Measurements from ENCODE around the gene TULP3. TPM values are rescaled to one million over a fixed set of nuclear protein-coding genes. Genes with fewer than 3 reads are reported as not detected.
"Not testable (repeated sequence)": the region's sequence is repeated elsewhere in the genome, so short reads cannot be mapped to it uniquely, and the experiment has no call there.

TULP3 gene
- total and polyA plus RNA-seq, 7 experiments from 2014 or later = 4.5 to 9.6 (median 6.7) TPM

DNA sequence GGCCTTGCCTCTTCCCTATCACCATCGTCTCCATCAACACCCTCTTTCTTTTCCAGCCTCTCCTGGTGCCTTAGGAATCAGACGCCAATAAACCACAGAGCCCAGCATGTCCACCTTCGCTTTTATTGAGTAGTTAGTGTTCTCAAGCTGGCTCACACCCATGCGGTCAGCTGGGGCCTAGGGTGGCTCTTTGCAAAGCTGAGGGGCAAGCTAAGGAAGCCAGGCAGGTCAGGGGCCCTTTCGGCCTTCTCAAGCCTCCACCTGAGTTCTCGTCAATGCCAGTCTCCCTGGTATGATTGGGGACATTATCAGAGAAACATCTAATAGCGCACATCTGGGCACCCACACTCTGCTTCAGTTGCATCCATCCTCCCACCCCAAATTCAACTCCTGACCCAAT lies 33.1 kb upstream of the TULP3 start:
- ATAC-seq = no peak
- Histone ChIP-seq H3K27ac (ENCODE audit: low read depth, low read length) (no peak overlapping the region), H3K4me1 (ENCODE audit: control insufficient read depth in 2 of 2, insufficient read depth in 2 of 2, low read length in 2 of 2) (no peaks in the 10 kb centered on the region), H3K9me3 (ENCODE audit: control insufficient read depth in 2 of 3, low read length in 3 of 3) (no peaks in the 10 kb centered on the region), H3K27me3 (ENCODE audit: control insufficient read depth in 2 of 2, insufficient read depth in 2 of 2, low read length in 2 of 2) (no peaks in the 10 kb centered on the region), H3K4me3 (ENCODE audit: low read length) (no peak overlapping the region), H3K36me3 (ENCODE audit: control insufficient read depth in 2 of 3, insufficient read depth in 3 of 3, low read length in 3 of 3) (peaks cover 0 to 31% (median 0%) of the 10 kb centered on the region in 3 experiments)
- Mint-ChIP-seq H3K27me3 (no peaks in the 10 kb centered on the region), H3K4me3 (no peak overlapping the region), H3K36me3 (peaks cover 0 to 21% (median 10%) of the 10 kb centered on the region in 5 donors), H3K4me1 (peaks cover 0 to 5% (median 2%) of the 10 kb centered on the region in 7 donors), H3K27ac (no peak overlapping the region), H3K9me3 (no peaks in the 10 kb centered on the region)
- ChIA-PET POLR2A (no interaction called here), CTCF (no interaction called here)
- intact Hi-C loops (cut with micrococcal nuclease) = no loop called here
- no peak for DNase-seq

DNA sequence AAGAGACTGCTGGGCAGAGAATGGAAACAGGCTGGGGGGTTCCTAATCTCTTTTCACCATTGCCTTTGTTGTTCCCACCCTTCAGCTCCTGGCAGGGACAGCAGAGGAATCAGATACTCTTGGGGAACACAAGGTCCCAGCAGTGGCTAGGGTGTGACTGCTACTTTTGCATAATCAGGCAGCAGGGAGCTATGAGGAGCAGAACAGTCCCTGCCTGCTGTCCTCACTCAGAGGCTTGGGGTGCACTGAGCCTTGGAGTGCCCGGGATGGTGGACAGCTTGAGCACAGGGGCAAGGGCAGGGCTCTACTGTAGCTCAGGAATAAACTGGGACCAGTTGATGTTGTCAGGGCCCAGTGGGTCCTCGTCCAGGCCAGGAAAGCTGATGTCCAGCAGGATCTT lies 32.4 kb upstream of the TULP3 start:
- Mint-ChIP-seq H3K27ac (peak overlapping the region in 1 of 9 donors; percentile 45), H3K4me1 (peaks cover 0 to 5% (median 2%) of the 10 kb centered on the region in 7 donors), H3K36me3 (peaks cover 0 to 21% (median 10%) of the 10 kb centered on the region in 5 donors), H3K27me3 (no peaks in the 10 kb centered on the region), H3K4me3 (no peak overlapping the region), H3K9me3 (no peaks in the 10 kb centered on the region)
- no peaks in the 10 kb centered on the region for H3K4me1 ChIP-seq (ENCODE audit: control insufficient read depth in 2 of 2, insufficient read depth in 2 of 2, low read length in 2 of 2)
- H3K4me3 ChIP-seq (ENCODE audit: low read length) = no peak overlapping the region
- ChIA-PET POLR2A (no interaction called here), CTCF (no interaction called here)
- intact Hi-C loops (cut with micrococcal nuclease) = no loop called here
- peaks cover 0 to 31% (median 0%) of the 10 kb centered on the region in 3 experiments for H3K36me3 ChIP-seq (ENCODE audit: control insufficient read depth in 2 of 3, insufficient read depth in 3 of 3, low read length in 3 of 3)
- ATAC-seq = no peak
- H3K27me3 ChIP-seq (ENCODE audit: control insufficient read depth in 2 of 2, insufficient read depth in 2 of 2, low read length in 2 of 2) = no peaks in the 10 kb centered on the region
- no peaks in the 10 kb centered on the region for H3K9me3 ChIP-seq (ENCODE audit: control insufficient read depth in 2 of 3, low read length in 3 of 3)
- H3K27ac ChIP-seq (ENCODE audit: low read depth, low read length) = no peak overlapping the region
- no peak for DNase-seq

DNA sequence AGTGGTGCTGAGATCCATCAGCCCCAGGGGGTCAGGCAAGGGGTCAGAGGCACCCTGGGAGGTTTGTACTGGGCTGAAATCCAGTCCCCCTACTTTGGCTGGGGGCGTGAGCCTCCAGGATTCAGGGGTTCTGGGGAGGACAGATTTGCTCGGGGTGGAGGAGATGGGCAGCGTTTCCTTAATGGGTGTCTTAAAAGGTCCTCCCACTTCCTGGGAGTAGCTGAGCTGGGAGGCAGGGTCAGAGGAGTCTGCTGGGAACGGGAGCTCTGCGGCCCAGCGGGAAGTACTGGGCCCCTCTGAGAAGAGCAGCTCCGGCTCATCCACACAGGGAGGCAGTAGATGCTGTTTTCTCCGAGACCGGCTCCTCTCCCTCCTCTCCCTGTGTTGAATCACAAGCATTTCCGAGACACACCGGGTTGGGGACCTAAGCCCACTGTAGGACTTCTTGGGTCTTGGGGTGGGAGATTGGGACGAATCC lies 31.7 kb upstream of the TULP3 start:
- Histone ChIP-seq H3K4me1 (ENCODE audit: control insufficient read depth in 2 of 2, insufficient read depth in 2 of 2, low read length in 2 of 2) (no peaks in the 10 kb centered on the region), H3K36me3 (ENCODE audit: control insufficient read depth in 2 of 3, insufficient read depth in 3 of 3, low read length in 3 of 3) (peaks cover 0 to 31% (median 0%) of the 10 kb centered on the region in 3 experiments), H3K4me3 (ENCODE audit: low read length) (no peak overlapping the region), H3K27ac (ENCODE audit: low read depth, low read length) (no peak overlapping the region), H3K27me3 (ENCODE audit: control insufficient read depth in 2 of 2, insufficient read depth in 2 of 2, low read length in 2 of 2) (no peaks in the 10 kb centered on the region), H3K9me3 (ENCODE audit: control insufficient read depth in 2 of 3, low read length in 3 of 3) (no peaks in the 10 kb centered on the region)
- POLR2A ChIA-PET = no interaction called here
- ATAC-seq (no peak), DNase-seq (no peak)
- no peaks in the 10 kb centered on the region for H3K27me3 Mint-ChIP-seq
- intact Hi-C loops (cut with micrococcal nuclease) = no loop called here
- H3K4me3 Mint-ChIP-seq = no peak overlapping the region
- no peaks in the 10 kb centered on the region for H3K9me3 Mint-ChIP-seq
- CTCF ChIA-PET = no interaction called here
- H3K27ac Mint-ChIP-seq = no peak overlapping the region
- H3K36me3 Mint-ChIP-seq = peaks cover 0 to 24% (median 9%) of the 10 kb centered on the region in 5 donors
- H3K4me1 Mint-ChIP-seq = peaks cover 0 to 5% (median 0%) of the 10 kb centered on the region in 7 donors

DNA sequence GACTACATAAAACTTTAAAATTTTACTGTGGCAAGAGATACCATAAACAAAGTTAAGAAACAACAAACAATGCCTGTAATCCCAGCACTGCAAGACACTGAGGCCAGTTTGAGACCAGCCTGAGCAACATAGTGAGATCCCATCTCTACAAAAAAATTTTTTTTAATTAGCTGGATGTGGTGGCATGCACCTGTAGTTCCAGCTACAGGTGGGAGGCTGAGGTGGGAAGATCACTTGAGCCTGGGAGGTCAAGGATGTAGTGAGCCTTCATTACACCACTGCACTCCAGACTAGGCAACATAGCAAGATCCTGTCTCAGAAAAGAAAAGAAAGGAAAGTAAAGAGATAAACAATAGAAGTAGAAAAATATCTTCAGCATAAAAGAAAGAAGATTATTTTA lies 30.5 kb upstream of the TULP3 start:
- H3K4me1 ChIP-seq (ENCODE audit: control insufficient read depth in 2 of 2, insufficient read depth in 2 of 2, low read length in 2 of 2) = no peaks in the 10 kb centered on the region
- ChIA-PET CTCF (no interaction called here), POLR2A (no interaction called here)
- H3K27ac ChIP-seq (ENCODE audit: low read depth, low read length) = no peak overlapping the region
- no peaks in the 10 kb centered on the region for H3K27me3 Mint-ChIP-seq
- H3K27ac Mint-ChIP-seq = peak overlapping the region in 2 of 9 donors; percentile 7 to 31
- no peak overlapping the region for H3K4me3 Mint-ChIP-seq
- H3K36me3 Mint-ChIP-seq = peaks cover 0 to 21% (median 12%) of the 10 kb centered on the region in 5 donors
- peaks cover 0 to 5% (median 0%) of the 10 kb centered on the region in 7 donors for H3K4me1 Mint-ChIP-seq
- H3K27me3 ChIP-seq (ENCODE audit: control insufficient read depth in 2 of 2, insufficient read depth in 2 of 2, low read length in 2 of 2) = no peaks in the 10 kb centered on the region
- H3K9me3 Mint-ChIP-seq = no peaks in the 10 kb centered on the region
- H3K4me3 ChIP-seq (ENCODE audit: low read length) = no peak overlapping the region
- ATAC-seq (no peak), DNase-seq (no peak)
- intact Hi-C loops (cut with micrococcal nuclease) = no loop called here
- H3K9me3 ChIP-seq (ENCODE audit: control insufficient read depth in 2 of 3, low read length in 3 of 3) = no peaks in the 10 kb centered on the region
- H3K36me3 ChIP-seq (ENCODE audit: control insufficient read depth in 2 of 3, insufficient read depth in 3 of 3, low read length in 3 of 3) = peaks cover 0 to 29% (median 0%) of the 10 kb centered on the region in 3 experiments

DNA sequence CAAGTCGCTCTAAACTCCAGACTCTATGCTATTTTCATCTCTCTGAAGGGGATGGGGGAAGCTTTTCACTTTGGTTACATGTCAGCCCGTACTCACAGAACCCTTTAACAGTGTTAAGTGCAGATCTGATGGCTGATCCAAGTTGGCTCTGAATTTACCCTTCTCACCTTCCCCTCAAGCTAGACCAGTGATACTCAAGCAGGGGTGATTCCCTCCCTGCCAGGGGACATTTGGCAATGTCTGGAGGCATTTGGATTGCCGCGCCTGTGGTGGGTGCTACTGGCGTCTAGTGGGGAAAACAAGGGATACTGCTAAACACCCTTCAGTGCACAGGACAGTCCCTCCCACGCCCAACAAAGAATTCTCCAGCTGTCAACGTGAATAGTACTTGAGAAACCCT lies 27.8 kb upstream of the TULP3 start:
- Mint-ChIP-seq H3K36me3 (peaks cover 0 to 26% (median 6%) of the 10 kb centered on the region in 5 donors), H3K27me3 (no peaks in the 10 kb centered on the region), H3K27ac (peak overlapping the region in 1 of 9 donors; percentile 43), H3K9me3 (no peaks in the 10 kb centered on the region), H3K4me3 (no peak overlapping the region), H3K4me1 (peaks cover 0 to 6% (median 0%) of the 10 kb centered on the region in 7 donors)
- ATAC-seq (no peak), DNase-seq (no peak)
- POLR2A ChIA-PET = no interaction called here
- no peak overlapping the region for H3K4me3 ChIP-seq (ENCODE audit: low read length)
- no peaks in the 10 kb centered on the region for H3K4me1 ChIP-seq (ENCODE audit: control insufficient read depth in 2 of 2, insufficient read depth in 2 of 2, low read length in 2 of 2)
- CTCF ChIA-PET = no interaction called here
- H3K27me3 ChIP-seq (ENCODE audit: control insufficient read depth in 2 of 2, insufficient read depth in 2 of 2, low read length in 2 of 2) = no peaks in the 10 kb centered on the region
- H3K36me3 ChIP-seq (ENCODE audit: control insufficient read depth in 2 of 3, insufficient read depth in 3 of 3, low read length in 3 of 3) = peaks cover 0 to 19% (median 0%) of the 10 kb centered on the region in 3 experiments
- H3K9me3 ChIP-seq (ENCODE audit: control insufficient read depth in 2 of 3, low read length in 3 of 3) = no peaks in the 10 kb centered on the region
- intact Hi-C loops (cut with micrococcal nuclease) = no loop called here
- H3K27ac ChIP-seq (ENCODE audit: low read depth, low read length) = no peak overlapping the region

DNA sequence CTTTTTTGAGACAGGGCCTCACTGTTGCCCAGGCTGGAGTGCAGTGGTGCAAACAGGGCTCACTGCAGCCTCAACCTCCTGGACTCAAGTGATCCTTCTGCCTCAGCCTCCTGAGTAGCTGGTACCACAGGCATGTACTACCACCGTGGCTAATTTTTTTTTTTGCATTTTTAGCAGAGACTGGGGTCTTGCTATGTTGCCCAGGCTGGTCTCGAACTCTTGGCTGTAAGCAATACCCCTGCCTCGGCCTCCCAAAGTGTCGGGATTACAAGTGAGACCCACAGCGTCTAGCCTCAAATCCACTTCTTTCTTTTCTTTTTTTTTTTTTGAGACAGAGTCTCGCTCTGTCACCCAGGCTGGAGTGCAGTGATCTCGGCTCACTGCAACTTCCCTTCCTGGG lies 27.3 kb upstream of the TULP3 start:
- H3K27me3 Mint-ChIP-seq; H3K4me3 ChIP-seq (ENCODE audit: low read length); H3K27ac Mint-ChIP-seq; POLR2A ChIA-PET; ATAC-seq; H3K27me3 ChIP-seq (ENCODE audit: control insufficient read depth in 2 of 2, insufficient read depth in 2 of 2, low read length in 2 of 2); H3K4me1 Mint-ChIP-seq; DNase-seq; H3K4me1 ChIP-seq (ENCODE audit: control insufficient read depth in 2 of 2, insufficient read depth in 2 of 2, low read length in 2 of 2); H3K27ac ChIP-seq (ENCODE audit: low read depth, low read length); intact Hi-C loops (cut with micrococcal nuclease); H3K9me3 Mint-ChIP-seq; H3K9me3 ChIP-seq (ENCODE audit: control insufficient read depth in 2 of 3, low read length in 3 of 3); H3K4me3 Mint-ChIP-seq: not testable (repeated sequence)
- H3K36me3 ChIP-seq (ENCODE audit: control insufficient read depth in 2 of 3, insufficient read depth in 3 of 3, low read length in 3 of 3) = peaks cover 0 to 14% (median 0%) of the 10 kb centered on the region in 3 experiments
- CTCF ChIA-PET = interaction anchor here (0.9 kb wide), 1 partner anchor 8 kb away, joined by 3 read pairs; no protein-coding TSS in a partner anchor
- H3K36me3 Mint-ChIP-seq = peaks cover 0 to 28% (median 6%) of the 10 kb centered on the region in 5 donors

DNA sequence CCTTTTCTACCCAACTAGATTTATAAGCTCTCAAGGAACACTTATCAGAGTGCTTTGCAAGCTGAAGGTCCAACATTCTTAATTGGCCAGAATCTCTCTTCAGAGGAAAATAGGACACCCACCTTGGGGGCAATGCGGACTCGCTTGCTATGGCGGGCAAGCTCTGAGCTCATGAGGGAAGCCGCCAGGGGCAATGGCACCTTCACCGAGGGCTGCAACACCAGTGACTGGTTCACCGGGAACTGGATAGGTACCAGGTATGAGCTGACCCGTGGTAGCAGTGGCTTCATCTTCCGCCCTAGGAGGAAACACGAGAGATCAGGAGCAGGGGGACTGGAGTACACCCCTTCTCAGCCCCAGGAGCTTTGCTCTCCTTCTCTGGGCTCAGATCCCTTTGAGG lies 26.5 kb upstream of the TULP3 start:
- Histone ChIP-seq H3K4me1 (ENCODE audit: control insufficient read depth in 2 of 2, insufficient read depth in 2 of 2, low read length in 2 of 2) (no peaks in the 10 kb centered on the region), H3K27me3 (ENCODE audit: control insufficient read depth in 2 of 2, insufficient read depth in 2 of 2, low read length in 2 of 2) (no peaks in the 10 kb centered on the region), H3K36me3 (ENCODE audit: control insufficient read depth in 2 of 3, insufficient read depth in 3 of 3, low read length in 3 of 3) (peaks cover 0 to 6% (median 0%) of the 10 kb centered on the region in 3 experiments), H3K27ac (ENCODE audit: low read depth, low read length) (no peak overlapping the region), H3K4me3 (ENCODE audit: low read length) (no peak overlapping the region), H3K9me3 (ENCODE audit: control insufficient read depth in 2 of 3, low read length in 3 of 3) (no peaks in the 10 kb centered on the region)
- intact Hi-C loops (cut with micrococcal nuclease) = no loop called here
- peaks cover 0 to 33% (median 6%) of the 10 kb centered on the region in 5 donors for H3K36me3 Mint-ChIP-seq
- CTCF ChIA-PET = interaction anchor here (0.9 kb wide), 1 partner anchor 9 kb away, joined by 3 read pairs; no protein-coding TSS in a partner anchor
- no peak overlapping the region for H3K4me3 Mint-ChIP-seq
- POLR2A ChIA-PET = no interaction called here
- peaks cover 0 to 12% (median 0%) of the 10 kb centered on the region in 7 donors for H3K4me1 Mint-ChIP-seq
- no peaks in the 10 kb centered on the region for H3K9me3 Mint-ChIP-seq
- DNase-seq (no peak), ATAC-seq (no peak)
- H3K27me3 Mint-ChIP-seq = no peaks in the 10 kb centered on the region
- peak overlapping the region in 2 of 9 donors; percentile 5 to 18 for H3K27ac Mint-ChIP-seq
